Thyroid gland (tissue), 4 donors: Measurements from ENCODE around the gene MYL3.

Experiments used
- POLR2A ChIP-seq, 2 donors: fragments of 450-650 bp; IDR thresholded peaks; one replicate each; pipeline ENCODE4 v1.6.1; 2017; ENCODE audit warnings: antibody characterized with exemption in 2 of 2, mild to moderate bottlenecking in 2 of 2, moderate library complexity in 1 of 2
- TF ChIP-seq, protein P1 (sequence below), 6 experiments: fragments of 200-600 bp in 3 of 6; fragments of 450-650 bp in 3 of 6; sonication (generic) in 3 of 6; IDR thresholded peaks; one replicate each; pipeline ENCODE4 v1.5.1; 2016 to 2019; ENCODE audit warnings: antibody characterized with exemption in 6 of 6, mild to moderate bottlenecking in 2 of 6, inconsistent platforms in 1 of 6, moderate library complexity in 1 of 6

DNA sequence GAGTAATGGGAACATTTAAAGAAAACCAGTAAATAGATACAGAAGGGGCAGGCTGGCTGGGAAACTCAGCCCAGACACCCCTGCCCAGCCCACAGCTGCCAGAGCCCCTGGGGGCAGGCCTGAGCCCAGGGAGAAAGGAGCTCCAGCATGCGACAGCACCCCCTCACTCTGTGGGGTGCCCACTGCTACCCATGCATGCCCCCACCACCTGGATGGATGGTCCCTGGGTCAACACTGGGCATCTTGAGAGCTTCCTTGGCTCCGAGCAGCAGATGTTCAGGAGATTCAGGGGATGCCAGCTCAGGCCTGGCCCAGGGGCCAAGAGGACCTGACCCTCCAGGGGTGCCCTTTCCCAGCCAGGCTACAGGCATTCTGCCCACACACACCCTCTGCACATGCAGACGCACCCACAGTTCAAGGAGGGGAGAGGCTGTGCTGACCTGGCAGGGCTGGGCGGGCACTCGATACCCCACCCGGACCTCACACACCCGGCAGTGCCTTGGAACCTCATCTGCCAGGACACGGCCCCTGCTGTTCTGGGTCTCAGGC is 45.8 kb upstream of the MYL3 start:
- TF ChIP-seq, protein P1, sequence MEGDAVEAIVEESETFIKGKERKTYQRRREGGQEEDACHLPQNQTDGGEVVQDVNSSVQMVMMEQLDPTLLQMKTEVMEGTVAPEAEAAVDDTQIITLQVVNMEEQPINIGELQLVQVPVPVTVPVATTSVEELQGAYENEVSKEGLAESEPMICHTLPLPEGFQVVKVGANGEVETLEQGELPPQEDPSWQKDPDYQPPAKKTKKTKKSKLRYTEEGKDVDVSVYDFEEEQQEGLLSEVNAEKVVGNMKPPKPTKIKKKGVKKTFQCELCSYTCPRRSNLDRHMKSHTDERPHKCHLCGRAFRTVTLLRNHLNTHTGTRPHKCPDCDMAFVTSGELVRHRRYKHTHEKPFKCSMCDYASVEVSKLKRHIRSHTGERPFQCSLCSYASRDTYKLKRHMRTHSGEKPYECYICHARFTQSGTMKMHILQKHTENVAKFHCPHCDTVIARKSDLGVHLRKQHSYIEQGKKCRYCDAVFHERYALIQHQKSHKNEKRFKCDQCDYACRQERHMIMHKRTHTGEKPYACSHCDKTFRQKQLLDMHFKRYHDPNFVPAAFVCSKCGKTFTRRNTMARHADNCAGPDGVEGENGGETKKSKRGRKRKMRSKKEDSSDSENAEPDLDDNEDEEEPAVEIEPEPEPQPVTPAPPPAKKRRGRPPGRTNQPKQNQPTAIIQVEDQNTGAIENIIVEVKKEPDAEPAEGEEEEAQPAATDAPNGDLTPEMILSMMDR (IDR thresholded peaks at IDR 0.05), result no peak
- TF ChIP-seq POLR2A (IDR thresholded peaks at IDR 0.05), result no peak
